IPS-18a (cell line): ENCODE results near the gene SLC24A1.

Experiments used
- H3K27ac ChIP-seq: one replicate; pipeline ENCODE4 v1.5.1; 2013; ENCODE audit warnings: low read length
- H3K27me3 ChIP-seq: one replicate; pipeline ENCODE4 v1.6.1; 2013; ENCODE audit warnings: mild to moderate bottlenecking, low read length; ENCODE audit not compliant: control insufficient read depth, insufficient read depth
- H3K36me3 ChIP-seq: one replicate; pipeline ENCODE4 v1.6.1; 2013; ENCODE audit warnings: low read depth, low read length; ENCODE audit not compliant: control insufficient read depth
- H3K4me1 ChIP-seq: one replicate; pipeline ENCODE4 v1.6.1; 2013; ENCODE audit warnings: low read depth, low read length; ENCODE audit not compliant: control insufficient read depth
- H3K4me3 ChIP-seq: one replicate; pipeline ENCODE4 v1.5.1; 2013; ENCODE audit warnings: low read length
- H3K9ac ChIP-seq: one replicate; pipeline ENCODE4 v1.6.1; 2013; ENCODE audit warnings: mild to moderate bottlenecking, low read length, moderate library complexity
- H3K9me3 ChIP-seq: one replicate; pipeline ENCODE4 v1.6.1; 2013; ENCODE audit warnings: low read depth, low read length; ENCODE audit not compliant: control insufficient read depth

The SLC24A1 gene

DNA sequence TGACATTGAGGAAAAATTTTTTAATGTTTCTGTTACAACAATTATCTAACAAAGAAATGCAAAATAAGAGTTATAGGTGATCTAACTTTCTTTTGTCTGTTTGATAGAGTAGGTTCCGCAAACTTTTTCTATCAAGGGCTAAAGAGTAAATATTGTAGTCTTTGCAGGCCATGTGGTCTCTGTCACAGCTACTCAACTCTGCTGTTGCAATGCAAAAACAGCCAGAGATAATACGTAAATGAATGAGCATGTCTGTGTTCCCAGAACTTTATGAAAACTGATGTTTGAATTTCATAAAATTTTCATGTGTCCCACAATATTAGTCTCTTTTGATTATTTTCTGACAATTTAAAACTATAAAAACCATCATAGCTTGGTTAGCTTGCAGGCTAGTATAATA lies 73.3 kb downstream of the SLC24A1 start:
- H3K4me3 ChIP-seq, result no peak overlapping the region
- H3K27ac ChIP-seq, result no peak overlapping the region
- H3K36me3 ChIP-seq, result no peaks in the 10 kb centered on the region
- H3K27me3 ChIP-seq, result no peaks in the 10 kb centered on the region
- no peak overlapping the region for H3K9ac ChIP-seq
- no peaks in the 10 kb centered on the region for H3K9me3 ChIP-seq
- H3K4me1 ChIP-seq, result no peaks in the 10 kb centered on the region
